Measurements from ENCODE around the gene LDB2. TPM values are rescaled to one million over a fixed set of nuclear protein-coding genes. Genes with fewer than 3 reads are reported as not detected.

LDB2 gene
- total and polyA plus RNA-seq, 4 donors = 11.0 to 128 (median 55.7) TPM

DNA sequence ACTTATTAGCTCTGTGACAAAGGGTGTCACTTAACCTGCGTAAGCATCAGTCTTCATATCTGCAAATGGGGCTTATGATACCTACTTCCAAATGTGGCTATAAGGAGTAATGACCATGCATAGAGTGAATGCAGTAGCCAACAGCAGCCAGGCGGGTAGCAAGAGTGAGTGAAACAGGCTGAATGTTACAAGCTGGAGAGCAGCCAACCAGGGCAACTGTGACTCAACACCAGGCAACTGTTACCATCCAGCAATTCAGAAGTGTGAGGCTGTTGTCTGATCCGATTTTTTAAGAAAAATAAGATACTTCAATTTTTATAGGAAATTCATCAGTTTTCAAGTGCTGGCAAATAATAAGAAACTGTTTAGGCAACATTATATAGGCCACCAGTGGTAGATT is 401.9 kb downstream of the LDB2 start:
- DNase-seq (no peak), ATAC-seq (ENCODE audit: low FRiP score) (no peak)
- H3K9me3 ChIP-seq (ENCODE audit: control insufficient read depth, low read length) = peaks cover 5% of the 10 kb centered on the region
- H3K4me1 ChIP-seq (ENCODE audit: control insufficient read depth in 1 of 2, insufficient read depth in 2 of 2, low read length in 2 of 2) = no peaks in the 10 kb centered on the region
- no peaks in the 10 kb centered on the region for H3K36me3 ChIP-seq (ENCODE audit: control insufficient read depth in 1 of 2, insufficient read depth in 2 of 2, low read length in 1 of 2)
- no peak overlapping the region for H3K27ac ChIP-seq (ENCODE audit: low read depth in 1 of 2, low read length in 2 of 2)
- no peaks in the 10 kb centered on the region for H3K27me3 ChIP-seq (ENCODE audit: control insufficient read depth in 1 of 2, insufficient read depth in 2 of 2, low read length in 1 of 2)
- intact Hi-C loops (cut with DNase I) = no loop called here
- 62 to 75% methylated on average over 3 of the region's 3 CpGs for WGBS, 2 donors
- no peak overlapping the region for H3K4me3 ChIP-seq (ENCODE audit: low read length in 2 of 2)

DNA sequence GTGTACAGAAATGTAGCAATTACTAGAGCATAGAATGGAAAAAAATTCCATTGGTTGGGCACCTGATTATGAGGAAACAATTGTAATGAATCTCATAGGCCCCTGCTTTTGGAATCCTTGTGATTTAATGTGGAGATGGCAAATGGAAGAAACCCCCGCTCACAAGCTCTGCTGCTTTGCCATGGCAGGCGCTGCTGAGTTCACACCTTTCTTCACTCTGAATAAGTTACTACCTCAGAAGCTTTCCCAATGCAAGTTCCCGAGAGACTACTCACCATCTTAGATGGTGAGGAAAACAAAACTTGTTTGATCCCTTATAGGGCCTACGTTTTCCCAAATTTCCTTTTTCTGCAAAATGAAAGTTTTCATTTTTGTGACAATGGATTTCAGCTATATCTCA is 405.6 kb downstream of the LDB2 start:
- peaks cover 0 to 1% of the 10 kb centered on the region in 2 donors for H3K4me1 ChIP-seq (ENCODE audit: control insufficient read depth in 1 of 2, insufficient read depth in 2 of 2, low read length in 2 of 2)
- intact Hi-C loops (cut with DNase I) = no loop called here
- H3K9me3 ChIP-seq (ENCODE audit: control insufficient read depth, low read length) = no peaks in the 10 kb centered on the region
- no peak for ATAC-seq (ENCODE audit: low FRiP score)
- no peak overlapping the region for H3K4me3 ChIP-seq (ENCODE audit: low read length in 2 of 2)
- H3K36me3 ChIP-seq (ENCODE audit: control insufficient read depth in 1 of 2, insufficient read depth in 2 of 2, low read length in 1 of 2) = no peaks in the 10 kb centered on the region
- DNase-seq = no peak
- whole genome bisulfite sequencing, 2 donors = 88 to 91% methylated on average over 4 of the region's 4 CpGs
- H3K27ac ChIP-seq (ENCODE audit: low read depth in 1 of 2, low read length in 2 of 2) = no peak overlapping the region
- H3K27me3 ChIP-seq (ENCODE audit: control insufficient read depth in 1 of 2, insufficient read depth in 2 of 2, low read length in 1 of 2) = no peaks in the 10 kb centered on the region

DNA sequence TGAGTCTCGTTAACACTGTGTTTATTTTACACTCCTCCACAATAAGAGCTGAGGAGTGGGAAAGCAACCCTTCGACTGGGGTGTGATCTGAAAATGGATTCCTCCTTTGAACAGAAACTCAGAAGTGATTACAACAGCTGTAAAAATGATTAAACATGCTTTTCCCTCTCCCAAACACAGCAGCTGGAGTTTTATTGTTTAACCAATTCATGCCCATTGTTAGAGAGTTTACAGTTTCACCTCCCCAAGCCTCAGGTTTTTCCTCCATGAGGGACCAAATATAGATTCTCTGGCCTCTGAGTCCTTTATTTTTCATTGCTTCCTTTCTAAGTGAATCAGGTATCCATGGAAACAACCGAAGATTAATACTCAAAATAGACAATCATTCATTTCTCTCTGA is 409.2 kb downstream of the LDB2 start:
- WGBS, 2 donors = 45 to 53% methylated on average over 3 of the region's 3 CpGs
- DNase-seq (no peak), ATAC-seq (ENCODE audit: low FRiP score) (no peak)
- Histone ChIP-seq H3K4me3 (ENCODE audit: low read length in 2 of 2) (no peak overlapping the region), H3K4me1 (ENCODE audit: control insufficient read depth in 1 of 2, insufficient read depth in 2 of 2, low read length in 2 of 2) (peaks cover 0 to 1% of the 10 kb centered on the region in 2 donors), H3K9me3 (ENCODE audit: control insufficient read depth, low read length) (no peaks in the 10 kb centered on the region), H3K27ac (ENCODE audit: low read depth in 1 of 2, low read length in 2 of 2) (no peak overlapping the region), H3K27me3 (ENCODE audit: control insufficient read depth in 1 of 2, insufficient read depth in 2 of 2, low read length in 1 of 2) (no peaks in the 10 kb centered on the region), H3K36me3 (ENCODE audit: control insufficient read depth in 1 of 2, insufficient read depth in 2 of 2, low read length in 1 of 2) (no peaks in the 10 kb centered on the region)
- intact Hi-C loops (cut with DNase I) = no loop called here

DNA sequence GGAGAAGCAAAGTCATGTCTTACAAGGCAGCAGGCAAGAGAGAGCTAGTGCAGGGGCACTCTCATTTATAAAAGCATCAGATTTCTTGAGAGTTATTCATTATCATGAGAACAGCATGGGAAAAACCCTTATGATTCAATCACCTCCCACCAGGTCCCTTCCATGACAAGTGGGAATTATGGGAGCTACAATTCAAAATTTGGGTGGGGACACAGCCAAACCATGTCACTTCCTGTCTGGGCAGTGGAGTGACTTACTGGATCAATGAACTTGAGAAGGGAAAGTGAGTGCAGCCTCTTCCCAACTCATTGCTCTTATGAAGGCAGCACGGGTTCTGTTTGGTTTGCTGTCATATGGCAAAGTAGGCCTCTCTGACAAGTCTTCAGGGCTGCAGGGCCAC is 410.4 kb downstream of the LDB2 start:
- ATAC-seq (ENCODE audit: low FRiP score) (no peak), DNase-seq (no peak)
- H3K9me3 ChIP-seq (ENCODE audit: control insufficient read depth, low read length) = no peaks in the 10 kb centered on the region
- WGBS, 2 donors = 90 to 100% methylated on average over 1 of the region's 1 CpG
- H3K4me3 ChIP-seq (ENCODE audit: low read length in 2 of 2) = no peak overlapping the region
- H3K4me1 ChIP-seq (ENCODE audit: control insufficient read depth in 1 of 2, insufficient read depth in 2 of 2, low read length in 2 of 2) = peaks cover 0 to 1% of the 10 kb centered on the region in 2 donors
- intact Hi-C loops (cut with DNase I) = no loop called here
- no peak overlapping the region for H3K27ac ChIP-seq (ENCODE audit: low read depth in 1 of 2, low read length in 2 of 2)
- H3K36me3 ChIP-seq (ENCODE audit: control insufficient read depth in 1 of 2, insufficient read depth in 2 of 2, low read length in 1 of 2) = no peaks in the 10 kb centered on the region
- H3K27me3 ChIP-seq (ENCODE audit: control insufficient read depth in 1 of 2, insufficient read depth in 2 of 2, low read length in 1 of 2) = no peaks in the 10 kb centered on the region

DNA sequence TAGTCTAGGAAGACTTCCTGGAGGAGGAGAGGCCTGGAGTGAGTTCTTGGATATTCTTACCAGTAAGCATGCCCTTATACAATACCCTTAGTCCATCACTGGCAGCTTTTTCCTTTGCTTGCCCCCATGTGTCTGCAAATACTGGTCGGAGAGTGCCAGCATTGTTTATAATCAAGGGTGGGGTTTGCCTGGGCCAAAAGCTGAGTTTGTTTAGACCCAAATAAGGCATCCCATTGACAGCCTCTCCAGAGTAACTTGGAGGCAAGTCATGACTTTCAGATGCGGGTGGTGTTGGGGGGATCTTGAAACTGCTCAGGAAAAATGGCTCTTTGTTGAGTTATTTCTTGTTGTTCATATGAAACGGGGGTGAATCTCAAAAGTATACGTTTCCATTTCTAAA is 413.7 kb downstream of the LDB2 start:
- Histone ChIP-seq H3K27ac (ENCODE audit: low read depth in 1 of 2, low read length in 2 of 2) (no peak overlapping the region), H3K4me3 (ENCODE audit: low read length in 2 of 2) (no peak overlapping the region), H3K4me1 (ENCODE audit: control insufficient read depth in 1 of 2, insufficient read depth in 2 of 2, low read length in 2 of 2) (peaks cover 2 to 4% of the 10 kb centered on the region in 2 donors), H3K9me3 (ENCODE audit: control insufficient read depth, low read length) (no peaks in the 10 kb centered on the region), H3K36me3 (ENCODE audit: control insufficient read depth in 1 of 2, insufficient read depth in 2 of 2, low read length in 1 of 2) (no peaks in the 10 kb centered on the region), H3K27me3 (ENCODE audit: control insufficient read depth in 1 of 2, insufficient read depth in 2 of 2, low read length in 1 of 2) (no peaks in the 10 kb centered on the region)
- WGBS, 2 donors = 64 to 69% methylated on average over 4 of the region's 4 CpGs
- no peak for DNase-seq
- ATAC-seq (ENCODE audit: low FRiP score) = no peak
- intact Hi-C loops (cut with DNase I) = no loop called here

DNA sequence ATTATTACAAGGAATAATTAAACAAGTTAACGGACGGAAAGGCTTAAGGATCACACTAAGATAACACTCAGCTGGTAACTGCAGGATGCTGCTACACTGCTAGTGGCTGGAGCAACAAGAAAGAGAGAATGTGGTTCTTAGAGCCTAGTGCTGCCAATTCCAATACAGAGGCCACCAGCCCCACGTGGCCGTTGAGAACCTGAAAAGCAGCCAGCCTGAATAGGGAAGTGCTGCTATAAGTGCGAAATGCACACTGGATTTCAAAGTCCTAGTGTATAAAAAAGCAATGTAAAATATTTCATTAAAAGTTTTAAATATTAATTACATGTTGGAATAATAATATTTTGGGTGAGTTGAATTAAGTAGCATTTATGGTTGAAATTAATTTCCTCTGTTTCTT is 414.9 kb downstream of the LDB2 start:
- DNase-seq (no peak), ATAC-seq (ENCODE audit: low FRiP score) (no peak)
- 87 to 88% methylated on average over 5 of the region's 5 CpGs for WGBS, 2 donors
- Histone ChIP-seq H3K27me3 (ENCODE audit: control insufficient read depth in 1 of 2, insufficient read depth in 2 of 2, low read length in 1 of 2) (no peaks in the 10 kb centered on the region), H3K27ac (ENCODE audit: low read depth in 1 of 2, low read length in 2 of 2) (no peak overlapping the region), H3K4me3 (ENCODE audit: low read length in 2 of 2) (no peak overlapping the region), H3K9me3 (ENCODE audit: control insufficient read depth, low read length) (no peaks in the 10 kb centered on the region), H3K36me3 (ENCODE audit: control insufficient read depth in 1 of 2, insufficient read depth in 2 of 2, low read length in 1 of 2) (no peaks in the 10 kb centered on the region), H3K4me1 (ENCODE audit: control insufficient read depth in 1 of 2, insufficient read depth in 2 of 2, low read length in 2 of 2) (peaks cover 4% of the 10 kb centered on the region in 2 donors)
- intact Hi-C loops (cut with DNase I) = no loop called here

DNA sequence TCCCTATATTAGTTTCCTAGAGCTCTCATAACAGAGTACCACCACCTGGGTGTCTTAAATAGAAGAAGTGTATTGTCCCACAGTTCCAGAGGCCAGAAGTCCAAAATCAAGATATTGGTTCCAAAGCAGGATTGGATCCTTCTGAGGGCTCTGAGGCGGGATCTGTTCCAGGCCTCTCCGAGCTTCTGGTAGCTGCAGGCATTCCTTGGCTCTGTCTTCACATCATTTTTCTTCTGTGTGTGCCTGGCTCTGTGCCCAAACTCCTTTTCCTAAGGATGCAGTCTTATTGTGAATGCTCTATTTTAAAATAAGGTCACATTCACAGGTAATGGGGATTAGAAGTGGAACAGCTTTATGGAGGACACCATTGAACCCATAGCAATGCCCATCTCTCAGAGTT is 418.4 kb downstream of the LDB2 start:
- Histone ChIP-seq H3K4me1 (ENCODE audit: control insufficient read depth in 1 of 2, insufficient read depth in 2 of 2, low read length in 2 of 2) (peaks cover 4% of the 10 kb centered on the region in 2 donors), H3K27me3 (ENCODE audit: control insufficient read depth in 1 of 2, insufficient read depth in 2 of 2, low read length in 1 of 2) (no peaks in the 10 kb centered on the region), H3K4me3 (ENCODE audit: low read length in 2 of 2) (no peak overlapping the region), H3K27ac (ENCODE audit: low read depth in 1 of 2, low read length in 2 of 2) (no peak overlapping the region), H3K9me3 (ENCODE audit: control insufficient read depth, low read length) (peaks cover 1% of the 10 kb centered on the region), H3K36me3 (ENCODE audit: control insufficient read depth in 1 of 2, insufficient read depth in 2 of 2, low read length in 1 of 2) (no peaks in the 10 kb centered on the region)
- ATAC-seq (ENCODE audit: low FRiP score) (no peak), DNase-seq (no peak)
- intact Hi-C loops (cut with DNase I) = no loop called here
- WGBS, 2 donors = 6 to 12% methylated on average over 2 of the region's 2 CpGs

DNA sequence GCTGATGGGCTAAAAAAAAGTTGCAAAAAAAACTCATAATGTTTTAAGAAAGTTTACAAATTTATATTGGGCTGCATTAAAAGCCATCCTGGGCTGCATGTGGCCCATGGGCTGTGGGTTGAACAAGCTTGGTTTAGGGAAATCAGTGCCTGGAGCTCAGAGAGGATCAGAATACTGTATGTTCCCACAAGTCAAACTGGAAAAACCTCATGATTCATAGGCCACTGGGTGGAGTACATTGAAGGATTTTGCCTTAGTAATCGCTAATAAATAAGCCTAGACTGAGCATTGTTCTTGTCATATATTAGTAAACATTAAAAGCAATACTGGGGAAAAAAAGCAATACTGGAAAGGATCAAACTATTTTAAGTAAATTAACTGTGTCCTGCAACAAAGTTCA is 425.9 kb downstream of the LDB2 start:
- Histone ChIP-seq H3K9me3 (ENCODE audit: control insufficient read depth, low read length) (peaks cover 2% of the 10 kb centered on the region), H3K4me3 (ENCODE audit: low read length in 2 of 2) (no peak overlapping the region), H3K27ac (ENCODE audit: low read depth in 1 of 2, low read length in 2 of 2) (no peak overlapping the region), H3K36me3 (ENCODE audit: control insufficient read depth in 1 of 2, insufficient read depth in 2 of 2, low read length in 1 of 2) (no peaks in the 10 kb centered on the region), H3K4me1 (ENCODE audit: control insufficient read depth in 1 of 2, insufficient read depth in 2 of 2, low read length in 2 of 2) (no peaks in the 10 kb centered on the region), H3K27me3 (ENCODE audit: control insufficient read depth in 1 of 2, insufficient read depth in 2 of 2, low read length in 1 of 2) (no peaks in the 10 kb centered on the region)
- ATAC-seq (ENCODE audit: low FRiP score) (no peak), DNase-seq (no peak)
- 93 to 94% methylated on average over 1 of the region's 1 CpG for WGBS, 2 donors
- intact Hi-C loops (cut with DNase I) = no loop called here

DNA sequence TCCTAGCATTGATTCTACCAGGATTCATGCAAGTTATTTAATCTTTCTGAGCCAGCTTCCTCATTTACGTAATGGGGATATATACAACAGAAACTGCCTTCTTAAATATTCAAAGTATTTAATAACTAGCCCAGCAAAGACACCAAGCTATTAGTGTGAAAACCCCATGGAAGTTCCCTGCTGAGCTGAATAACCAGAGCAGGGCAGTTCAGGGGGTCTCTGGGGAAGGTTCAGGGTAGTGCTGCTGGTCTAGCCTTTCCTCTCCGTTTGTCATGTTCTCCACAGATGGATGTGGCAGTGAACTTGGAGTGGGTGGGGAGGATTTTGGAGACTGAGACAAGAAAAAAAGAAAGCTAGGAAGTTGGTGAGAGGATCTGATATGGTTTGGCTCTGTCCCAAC is 431.4 kb downstream of the LDB2 start:
- intact Hi-C loops (cut with DNase I) = no loop called here
- Histone ChIP-seq H3K27me3 (ENCODE audit: control insufficient read depth in 1 of 2, insufficient read depth in 2 of 2, low read length in 1 of 2) (no peaks in the 10 kb centered on the region), H3K9me3 (ENCODE audit: control insufficient read depth, low read length) (peaks cover 1% of the 10 kb centered on the region), H3K4me1 (ENCODE audit: control insufficient read depth in 1 of 2, insufficient read depth in 2 of 2, low read length in 2 of 2) (no peaks in the 10 kb centered on the region), H3K27ac (ENCODE audit: low read depth in 1 of 2, low read length in 2 of 2) (no peak overlapping the region), H3K4me3 (ENCODE audit: low read length in 2 of 2) (no peak overlapping the region), H3K36me3 (ENCODE audit: control insufficient read depth in 1 of 2, insufficient read depth in 2 of 2, low read length in 1 of 2) (no peaks in the 10 kb centered on the region)
- DNase-seq = no peak
- ATAC-seq (ENCODE audit: low FRiP score) = no peak
- WGBS, 2 donors = 46 to 53% methylated on average over 2 of the region's 2 CpGs
